Body of pancreas (tissue), 4 donors: Measurements from ENCODE around the gene PLOD2. TPM values are rescaled to one million over a fixed set of nuclear protein-coding genes. Genes with fewer than 3 reads are reported as not detected.

ENCODE experiments used
- ATAC-seq: fragments of 150-250 bp; one replicate; pipeline ENCODE4 v1.9.1; 2016
- DNase-seq, 4 donors: peaks; one replicate each; pipeline ENCODE4 v3.0.0-alpha.2; 2019
- H3K27ac ChIP-seq, 4 donors: fragments of 200-600 bp; sonication (generic); 1 replicate in 3 of 4; 2 replicates in 1 of 4; pipeline versions ENCODE4 v1.5.1 to v1.6.1; 2016 to 2019; ENCODE audit warnings: mild to moderate bottlenecking in 1 of 4, mixed read lengths in 1 of 4, moderate library complexity in 1 of 4
- H3K27me3 ChIP-seq, 2 donors: fragments of 200-600 bp; sonication (generic); one replicate each; pipeline ENCODE4 v1.6.0; 2016; ENCODE audit warnings: mild to moderate bottlenecking in 1 of 2
- H3K36me3 ChIP-seq, 2 donors: fragments of 200-600 bp; sonication (generic); replicated peaks in 1 of 2; 2 replicates each; pipeline ENCODE4 v1.5.1; 2016; ENCODE audit warnings: low read depth in 2 of 2; ENCODE audit not compliant: insufficient read depth in 1 of 2
- H3K4me1 ChIP-seq: fragments of 200-600 bp; sonication (generic); one replicate; pipeline ENCODE4 v1.6.0; 2016
- H3K4me3 ChIP-seq, 2 donors: fragments of 200-600 bp; sonication (generic); 1 replicate in 1 of 2; 2 replicates in 1 of 2; pipeline ENCODE4 v1.5.1; 2016 to 2019
- H3K9me3 ChIP-seq, 3 donors: fragments of 200-600 bp; sonication (generic); 1 replicate in 2 of 3; 2 replicates in 1 of 3; pipeline ENCODE4 v1.5.1; 2016
- CTCF ChIP-seq, 7 experiments: fragments of 450-650 bp in 4 of 7; fragments of 200-600 bp in 3 of 7; sonication (generic) in 3 of 7; IDR thresholded peaks; one replicate each; pipeline ENCODE4 v1.5.1; 2016 to 2019; ENCODE audit warnings: antibody characterized with exemption in 7 of 7
- POLR2A ChIP-seq, 3 donors: fragments of 450-650 bp; IDR thresholded peaks; one replicate each; pipeline ENCODE4 v1.6.1; 2016; ENCODE audit warnings: antibody characterized with exemption in 3 of 3, mild to moderate bottlenecking in 2 of 3
- whole genome bisulfite sequencing, 2 donors: methylation state at CpG; one replicate each; pipeline ENCODE4 v1.1.5; 2017; 5-methylcytosine and 5-hydroxymethylcytosine counted together
- intact Hi-C: fragments of 100-400 bp; cut with DNase I; formaldehyde crosslinking; loops from one replicate; pipeline ENCODE4 v1.15.1; 2023
- total RNA-seq, 2 donors: library from RNA; depleted of rRNA; stranded (reverse); fragments of >200 nt; gene quantifications; one replicate each; pipeline ENCODE4 v1.1.0, GENCODE V29; 2016

The PLOD2 gene
- total RNA-seq, 2 donors from 2014 or later, result 16.8 to 24.4 TPM

- intact Hi-C loops, result no loop called here
- Histone ChIP-seq H3K27me3 (no peaks in the 10 kb centered on the region), H3K4me1 (no peaks in the 10 kb centered on the region), H3K9me3 (no peaks in the 10 kb centered on the region), H3K27ac (no peak overlapping the region), H3K36me3 (peaks cover 0 to 1% of the 10 kb centered on the region in 2 donors), H3K4me3 (no peak overlapping the region)
- DNase-seq, result no peak
- TF ChIP-seq POLR2A (IDR thresholded peaks at IDR 0.05) (no peak), CTCF (IDR thresholded peaks at IDR 0.05) (no peak)
- no peak for ATAC-seq
- 88 to 97% methylated on average over 5 of the region's 5 CpGs for WGBS, 2 donors
Measured at GRCh38 chr3:146199762-146200161, 38.8 kb upstream of the PLOD2 start.

DNA sequence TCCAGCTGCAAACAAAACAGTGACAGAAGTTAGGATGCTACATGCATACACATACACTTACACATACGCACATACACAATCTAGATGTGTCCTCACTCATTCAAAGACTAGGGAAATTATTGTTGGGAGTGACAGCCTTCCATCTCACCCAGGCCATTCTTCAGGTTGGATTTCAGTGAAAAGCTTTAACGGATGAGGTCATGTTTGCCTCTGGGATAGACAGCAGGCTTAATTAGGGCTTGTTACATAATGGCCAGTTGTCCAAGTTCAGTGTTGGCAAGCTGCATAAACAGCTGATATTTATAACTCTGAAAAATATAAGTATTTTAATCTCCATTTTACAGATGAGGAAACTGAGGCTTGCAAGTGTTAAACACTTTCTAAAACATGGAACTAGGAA is 35.8 kb upstream of the PLOD2 start:
- H3K36me3 ChIP-seq, result peaks cover 0 to 1% of the 10 kb centered on the region in 2 donors
- no peak for DNase-seq
- H3K4me1 ChIP-seq, result no peaks in the 10 kb centered on the region
- H3K4me3 ChIP-seq, result no peak overlapping the region
- no peak overlapping the region for H3K27ac ChIP-seq
- H3K9me3 ChIP-seq, result no peaks in the 10 kb centered on the region
- ATAC-seq, result no peak
- no peak for TF ChIP-seq POLR2A (IDR thresholded peaks at IDR 0.05)
- TF ChIP-seq CTCF (IDR thresholded peaks at IDR 0.05), result no peak
- 87 to 92% methylated on average over 2 of the region's 2 CpGs for WGBS, 2 donors
- no peaks in the 10 kb centered on the region for H3K27me3 ChIP-seq
- intact Hi-C loops, result no loop called here

DNA sequence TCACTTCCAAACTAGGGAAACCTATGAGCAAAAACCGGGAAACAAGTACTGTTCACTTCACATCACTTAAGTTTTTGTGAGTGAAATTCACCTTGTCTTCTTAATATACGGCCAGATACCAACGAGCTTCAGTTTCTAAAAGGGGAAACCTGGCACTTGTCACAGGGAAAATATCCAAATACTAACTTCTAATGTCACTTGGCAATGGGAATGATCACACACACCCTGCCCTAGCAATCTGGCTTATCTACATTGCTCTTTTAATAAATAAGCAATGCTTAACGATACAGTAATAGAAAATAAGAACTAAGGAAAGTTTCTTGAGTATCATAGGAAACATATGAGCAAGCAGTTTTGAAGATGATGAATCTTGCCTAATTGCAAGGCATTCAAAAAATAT is 34.6 kb upstream of the PLOD2 start:
- Histone ChIP-seq H3K9me3 (no peaks in the 10 kb centered on the region), H3K36me3 (peaks cover 0 to 1% of the 10 kb centered on the region in 2 donors), H3K4me3 (no peak overlapping the region), H3K4me1 (no peaks in the 10 kb centered on the region), H3K27ac (no peak overlapping the region), H3K27me3 (no peaks in the 10 kb centered on the region)
- DNase-seq (no peak), ATAC-seq (no peak)
- WGBS, 2 donors, result 24 to 28% methylated on average over 4 of the region's 4 CpGs
- TF ChIP-seq POLR2A (IDR thresholded peaks at IDR 0.05) (no peak), CTCF (IDR thresholded peaks at IDR 0.05) (no peak)
- intact Hi-C loops, result no loop called here

DNA sequence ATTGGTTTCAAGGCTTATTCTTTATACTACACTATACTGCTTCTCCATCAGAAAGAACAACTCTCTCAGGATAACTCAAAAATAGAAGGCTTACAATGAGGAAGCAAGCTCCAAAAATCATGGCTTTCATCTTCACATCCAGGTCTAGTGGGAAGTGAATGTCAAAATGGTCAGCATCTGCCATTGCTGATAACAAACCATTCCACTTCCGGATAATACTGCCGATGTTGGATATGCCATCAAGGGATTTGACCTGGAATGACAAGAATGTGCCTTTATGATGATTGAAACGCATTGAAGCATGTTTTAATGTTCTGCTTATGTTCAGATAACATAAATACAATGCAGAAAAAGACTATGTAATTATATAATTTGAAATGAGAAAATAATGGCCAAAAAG is 34.0 kb upstream of the PLOD2 start:
- Histone ChIP-seq H3K27me3 (no peaks in the 10 kb centered on the region), H3K9me3 (no peaks in the 10 kb centered on the region), H3K36me3 (peaks cover 0 to 1% of the 10 kb centered on the region in 2 donors), H3K27ac (no peak overlapping the region), H3K4me1 (no peaks in the 10 kb centered on the region), H3K4me3 (no peak overlapping the region)
- DNase-seq (no peak), ATAC-seq (no peak)
- intact Hi-C loops, result no loop called here
- no peak for TF ChIP-seq CTCF (IDR thresholded peaks at IDR 0.05)
- TF ChIP-seq POLR2A (IDR thresholded peaks at IDR 0.05), result no peak
- whole genome bisulfite sequencing, 2 donors, result 69 to 78% methylated on average over 3 of the region's 3 CpGs

DNA sequence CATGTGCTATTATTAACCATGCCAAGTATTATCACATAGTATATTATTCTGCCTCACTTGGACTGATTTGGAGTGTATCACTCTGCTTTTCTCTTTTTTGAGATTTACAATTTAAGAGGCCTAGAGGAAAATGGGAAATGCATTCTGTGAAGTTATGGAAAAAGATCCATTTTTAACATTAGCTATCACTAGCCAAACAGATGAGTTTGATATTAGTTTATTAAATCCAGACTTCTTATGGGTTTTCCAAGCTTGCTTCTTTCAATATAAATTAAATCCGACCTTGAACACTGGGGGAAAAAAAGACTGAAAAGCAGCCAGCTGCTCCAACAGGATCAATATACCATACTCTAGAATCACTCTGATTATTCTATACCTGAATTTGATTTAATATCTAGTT is 30.1 kb upstream of the PLOD2 start:
- Histone ChIP-seq H3K9me3 (no peaks in the 10 kb centered on the region), H3K36me3 (no peaks in the 10 kb centered on the region), H3K4me1 (no peaks in the 10 kb centered on the region), H3K4me3 (no peak overlapping the region), H3K27ac (no peak overlapping the region), H3K27me3 (no peaks in the 10 kb centered on the region)
- intact Hi-C loops, result no loop called here
- DNase-seq (no peak), ATAC-seq (no peak)
- 77 to 83% methylated on average over 1 of the region's 1 CpG for WGBS, 2 donors
- TF ChIP-seq CTCF (IDR thresholded peaks at IDR 0.05) (no peak), POLR2A (IDR thresholded peaks at IDR 0.05) (no peak)
